GM19372 (cell line): ENCODE data around the gene ZBTB20.

Source experiments
- ATAC-seq: cut with Tn5 transposase; IDR thresholded peaks from one replicate; pipeline ENCODE4 v1.9.1; 2021; ENCODE audit warnings: mild to moderate bottlenecking, low read depth, moderate library complexity; ENCODE audit not compliant: unreplicated experiment

ZBTB20 gene

GRCh38 chr3:114566162-114566755 is 580.8 kb downstream of the ZBTB20 start:
- ATAC-seq: no peak

GRCh38 chr3:114565216-114565615 is 581.9 kb downstream of the ZBTB20 start:
- ATAC-seq: no peak

DNA sequence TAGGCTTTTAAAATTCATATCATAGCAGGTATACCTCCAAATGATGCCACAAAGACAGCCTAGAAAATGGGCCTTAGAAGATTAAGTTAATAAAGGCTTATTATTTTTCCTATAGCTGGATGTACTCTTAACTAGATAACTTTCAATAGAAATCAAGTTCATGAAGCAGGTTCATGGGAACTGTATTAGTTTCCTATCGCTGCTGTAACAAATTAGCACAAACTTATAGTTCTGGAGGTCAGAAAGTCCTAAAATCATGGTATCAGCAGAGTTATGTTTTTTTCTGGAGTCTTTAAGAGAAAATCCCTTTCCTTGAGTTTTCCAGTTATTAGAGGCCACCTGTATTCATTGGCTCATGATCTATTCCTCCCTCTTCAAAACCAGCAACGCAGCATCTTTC is 583.4 kb downstream of the ZBTB20 start:
- no peak for ATAC-seq

DNA sequence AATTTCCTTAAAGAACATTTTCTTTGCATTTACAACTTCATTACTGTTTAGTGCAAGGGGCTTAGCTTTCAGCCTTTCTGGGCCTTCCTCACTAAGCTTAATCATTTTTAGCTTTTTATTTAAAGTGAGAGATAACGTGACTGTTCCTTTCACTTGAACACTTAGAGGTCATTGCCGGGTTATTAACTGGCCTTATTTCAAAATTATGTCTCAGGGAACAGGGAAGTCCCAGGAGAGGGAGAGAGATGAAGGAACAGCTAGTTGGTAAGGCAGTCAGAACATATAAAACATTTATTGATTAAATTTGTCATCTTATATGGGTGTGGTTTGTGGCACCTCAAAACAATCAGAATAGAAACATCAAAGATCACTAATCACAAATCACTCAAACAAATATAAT is 584.5 kb downstream of the ZBTB20 start:
- ATAC-seq: no peak

- ATAC-seq: no peak
Observed at GRCh38 chr3:114558271-114558670, 588.8 kb downstream of the ZBTB20 start.

GRCh38 chr3:114557791-114558190 is 589.3 kb downstream of the ZBTB20 start:
- no peak for ATAC-seq

- no peak for ATAC-seq
Observed at GRCh38 chr3:114556657-114557213, 590.4 kb downstream of the ZBTB20 start.

GRCh38 chr3:114554731-114555130 is 592.4 kb downstream of the ZBTB20 start:
- ATAC-seq: no peak

DNA sequence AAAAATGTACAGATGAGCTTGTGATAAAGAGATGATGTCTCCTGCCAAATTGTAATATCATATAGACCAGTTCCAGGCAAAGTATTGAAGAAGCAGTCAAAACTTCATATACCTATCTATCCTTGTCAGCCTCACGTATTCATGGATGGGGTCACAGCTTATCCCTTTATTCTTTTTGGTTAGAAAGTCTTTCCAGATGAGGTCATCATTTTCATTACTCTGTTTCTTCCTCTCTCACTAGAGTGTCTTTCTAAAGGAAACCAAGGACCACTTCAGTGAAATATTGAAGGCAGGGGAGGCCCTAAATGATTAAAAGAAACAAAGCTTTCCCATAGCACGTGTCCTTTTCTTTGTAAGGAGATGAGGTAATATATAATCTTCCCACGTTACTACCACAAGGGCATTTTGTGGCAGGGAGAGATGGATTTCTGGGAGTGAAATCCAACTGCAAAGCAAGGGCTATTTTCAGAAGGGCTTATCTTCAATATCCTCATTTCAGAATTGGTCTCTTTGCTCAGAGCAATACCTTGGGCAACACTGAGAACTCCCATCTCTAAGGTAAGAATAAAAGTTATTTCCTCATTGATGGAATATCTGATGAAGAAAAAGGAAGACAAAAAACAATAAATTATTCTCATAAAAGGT is 593.0 kb downstream of the ZBTB20 start:
- ATAC-seq: no peak

GRCh38 chr3:114552527-114552812 is 594.6 kb downstream of the ZBTB20 start:
- no peak for ATAC-seq

DNA sequence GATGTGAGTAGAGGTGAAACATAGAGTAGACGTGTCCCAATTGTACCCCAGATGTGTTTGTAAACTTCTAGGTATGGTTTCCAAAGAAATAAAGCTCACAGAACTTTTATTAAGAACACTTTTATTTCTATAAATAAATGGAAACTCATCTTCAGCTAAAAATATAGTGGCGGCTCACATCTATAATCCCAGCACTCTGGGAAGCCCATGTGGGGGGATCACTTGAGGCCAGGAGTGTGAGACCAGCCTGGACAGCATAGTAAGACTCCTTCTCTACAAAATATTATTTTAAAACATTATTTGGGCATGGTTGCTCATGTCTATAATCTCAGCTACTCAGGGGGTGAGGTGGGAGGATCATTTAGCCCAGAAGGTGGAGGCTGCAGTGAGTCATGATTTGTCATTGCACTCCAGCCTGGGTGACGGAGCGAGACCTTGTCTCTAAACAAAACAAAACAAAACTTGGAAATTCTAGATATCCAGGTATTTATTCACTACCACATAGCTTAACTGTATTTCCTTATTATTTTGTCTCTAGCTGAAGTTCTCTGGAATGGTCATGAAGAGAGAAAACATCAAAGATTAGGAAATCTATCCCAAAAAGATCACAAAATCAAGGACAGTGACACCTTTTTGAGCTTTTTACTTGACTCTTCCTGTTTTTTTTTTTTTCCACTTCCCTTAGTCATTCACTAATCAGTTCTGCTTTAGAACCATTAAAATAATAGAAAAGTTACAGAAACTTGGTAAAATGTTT is 595.1 kb downstream of the ZBTB20 start:
- no peak for ATAC-seq

- no peak for ATAC-seq
Observed at GRCh38 chr3:114550165-114550564, 596.9 kb downstream of the ZBTB20 start.

GRCh38 chr3:114545193-114545592 is 601.9 kb downstream of the ZBTB20 start:
- ATAC-seq: no peak

DNA sequence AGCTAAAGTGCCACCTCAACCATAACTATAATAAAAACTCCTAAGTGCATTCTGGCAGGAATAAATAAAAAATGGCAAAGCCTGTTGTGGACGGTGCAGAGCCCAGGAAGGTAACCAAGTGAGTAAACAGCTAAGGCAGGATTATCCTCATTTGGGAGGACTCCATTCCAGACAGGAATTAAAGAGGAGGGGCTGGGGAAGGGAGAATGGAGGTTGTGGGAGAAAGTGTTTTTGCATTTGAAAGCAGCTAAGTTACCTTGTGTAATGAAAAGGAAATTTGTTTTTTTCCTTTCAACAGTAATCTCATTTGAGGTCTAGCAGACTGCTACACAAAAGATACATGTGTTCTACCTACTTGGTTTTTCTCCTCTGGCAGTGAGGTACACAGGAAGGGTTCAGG is 604.7 kb downstream of the ZBTB20 start:
- no peak for ATAC-seq

DNA sequence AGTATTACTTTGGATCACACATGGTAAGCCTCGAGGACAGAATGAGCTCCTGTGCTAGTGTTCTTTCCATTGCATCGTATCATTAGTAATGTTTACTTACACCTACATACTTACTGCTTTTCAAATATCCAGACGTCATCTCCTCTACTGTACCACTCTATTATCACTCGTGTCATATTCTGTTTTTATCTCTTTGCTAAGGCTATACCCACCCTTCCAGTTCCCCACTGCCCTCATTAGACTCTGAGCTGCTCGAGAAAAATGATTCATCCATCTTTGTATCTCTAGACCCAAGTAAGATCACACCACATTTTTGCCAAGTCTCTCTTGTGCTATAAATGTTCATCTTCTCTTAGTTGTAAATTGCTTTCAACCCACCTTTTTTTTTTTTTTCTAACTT is 607.6 kb downstream of the ZBTB20 start:
- no peak for ATAC-seq

GRCh38 chr3:114538211-114538610 is 608.9 kb downstream of the ZBTB20 start:
- no peak for ATAC-seq

- no peak for ATAC-seq
Observed at GRCh38 chr3:114528517-114528916, 618.6 kb downstream of the ZBTB20 start.

- no peak for ATAC-seq
Observed at GRCh38 chr3:114527036-114527644, 619.9 kb downstream of the ZBTB20 start.

DNA sequence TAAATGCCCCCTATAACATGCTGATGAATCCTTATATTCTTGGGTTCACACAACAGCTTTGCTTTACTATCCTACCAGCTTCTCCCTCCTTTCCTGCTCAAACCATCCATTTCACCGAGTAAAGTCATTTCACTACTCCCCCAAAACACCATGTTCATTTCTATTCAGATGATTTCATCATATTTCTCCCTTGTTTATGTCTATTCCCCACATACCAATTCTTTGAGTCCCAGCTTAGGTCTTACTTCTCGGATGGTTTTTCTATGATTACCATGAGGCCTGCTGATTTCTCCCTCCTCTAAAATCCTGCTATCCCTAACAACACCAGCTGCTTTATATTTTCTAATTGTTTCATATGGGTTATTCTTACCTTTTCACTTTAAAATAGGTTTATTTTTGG is 621.8 kb downstream of the ZBTB20 start:
- ATAC-seq: no peak

GRCh38 chr3:114519415-114519814 is 627.7 kb downstream of the ZBTB20 start:
- no peak for ATAC-seq

- no peak for ATAC-seq
Observed at GRCh38 chr3:114518206-114518808, 628.8 kb downstream of the ZBTB20 start.
